Activated CD8-positive, alpha-beta T cell treated with anti-CD3 and anti-CD28 coated beads for 36 hours (primary cell): ENCODE results near the gene EMD. TPM values are rescaled to one million over a fixed set of nuclear protein-coding genes. Genes with fewer than 3 reads are reported as not detected.

ENCODE experiments used
- ATAC-seq: fragments of 200-7000 bp; cut with Tn5 transposase; one replicate; pipeline ENCODE4 v1.10.0; 2021; ENCODE audit warnings: mild to moderate bottlenecking, moderate library complexity
- CTCF ChIA-PET: fragments of 350-600 bp; sonication (Branson Sonifier 250); formaldehyde crosslinking; loops from one replicate; lab custom pipeline; 2021; ENCODE audit warnings: antibody characterized with exemption; lab: Charles Lee
- POLR2A ChIA-PET: fragments of 350-600 bp; sonication (Branson Sonifier 250); formaldehyde crosslinking; loops from one replicate; lab custom pipeline; 2021; ENCODE audit warnings: antibody characterized with exemption; lab: Charles Lee
- DNase-seq: peaks from one replicate; pipeline ENCODE4 v3.0.0-alpha.2; 2020
- H3K27ac Mint-ChIP-seq: one replicate; pipeline ENCODE4 v1.8.0; 2021; ENCODE audit warnings: mild to moderate bottlenecking, mixed read lengths
- H3K27me3 Mint-ChIP-seq: one replicate; pipeline ENCODE4 v1.8.0; 2021; ENCODE audit warnings: mixed read lengths
- H3K36me3 Mint-ChIP-seq: one replicate; pipeline ENCODE4 v1.8.0; 2021; ENCODE audit warnings: low read depth, mixed read lengths
- H3K4me1 Mint-ChIP-seq: one replicate; pipeline ENCODE4 v1.8.0; 2021; ENCODE audit warnings: low read depth, mixed read lengths
- H3K4me3 Mint-ChIP-seq: one replicate; pipeline ENCODE4 v1.8.0; 2021; ENCODE audit warnings: mild to moderate bottlenecking, moderate library complexity, mixed read lengths
- H3K9me3 Mint-ChIP-seq: one replicate; pipeline ENCODE4 v1.8.0; 2021; ENCODE audit warnings: mixed read lengths
- intact Hi-C: fragments of 100-400 bp; cut with micrococcal nuclease; formaldehyde crosslinking; loops from one replicate; pipeline ENCODE4 v1.10.0; 2022
- total RNA-seq, 2 experiments: library from RNA; stranded (reverse); gene quantifications; one replicate each; pipeline ENCODE4 v1.2.3, GENCODE V29; 2021
- TF ChIP-seq, protein P1 (sequence below): fragments of 200-600 bp; IDR thresholded peaks from one replicate; pipeline ENCODE4 v1.8.0; 2022; ENCODE audit warnings: antibody characterized with exemption, mild to moderate bottlenecking

The EMD gene
- total RNA-seq, 2 experiments from 2014 or later = 92.4 to 96.6 TPM

DNA sequence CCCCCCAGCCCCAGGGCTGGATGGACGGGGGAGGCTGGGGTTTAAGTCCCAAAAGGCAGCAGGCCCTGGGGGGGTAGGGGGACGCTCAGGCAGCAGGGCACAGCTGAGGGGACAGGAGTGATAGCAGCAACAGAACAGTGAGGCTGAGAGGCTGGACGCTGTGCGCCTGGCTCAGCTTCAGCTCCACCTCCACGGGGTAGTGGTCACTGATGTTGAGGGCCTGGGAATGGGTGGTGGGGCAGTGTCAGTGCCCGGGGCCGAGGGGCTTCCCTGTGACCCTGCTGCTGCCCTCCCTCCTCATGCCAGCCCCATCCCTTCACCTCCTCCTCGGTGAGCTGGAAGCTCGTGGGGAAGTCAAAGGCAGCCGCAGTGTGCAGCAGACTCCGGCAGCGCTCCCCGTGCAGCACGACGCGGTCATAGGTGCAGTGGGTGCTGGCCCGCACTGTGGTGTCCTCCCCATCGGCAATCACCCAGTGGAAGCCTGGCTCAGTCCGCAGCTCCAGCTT lies 23.6 kb downstream of the EMD start:
- TF ChIP-seq, protein P1, sequence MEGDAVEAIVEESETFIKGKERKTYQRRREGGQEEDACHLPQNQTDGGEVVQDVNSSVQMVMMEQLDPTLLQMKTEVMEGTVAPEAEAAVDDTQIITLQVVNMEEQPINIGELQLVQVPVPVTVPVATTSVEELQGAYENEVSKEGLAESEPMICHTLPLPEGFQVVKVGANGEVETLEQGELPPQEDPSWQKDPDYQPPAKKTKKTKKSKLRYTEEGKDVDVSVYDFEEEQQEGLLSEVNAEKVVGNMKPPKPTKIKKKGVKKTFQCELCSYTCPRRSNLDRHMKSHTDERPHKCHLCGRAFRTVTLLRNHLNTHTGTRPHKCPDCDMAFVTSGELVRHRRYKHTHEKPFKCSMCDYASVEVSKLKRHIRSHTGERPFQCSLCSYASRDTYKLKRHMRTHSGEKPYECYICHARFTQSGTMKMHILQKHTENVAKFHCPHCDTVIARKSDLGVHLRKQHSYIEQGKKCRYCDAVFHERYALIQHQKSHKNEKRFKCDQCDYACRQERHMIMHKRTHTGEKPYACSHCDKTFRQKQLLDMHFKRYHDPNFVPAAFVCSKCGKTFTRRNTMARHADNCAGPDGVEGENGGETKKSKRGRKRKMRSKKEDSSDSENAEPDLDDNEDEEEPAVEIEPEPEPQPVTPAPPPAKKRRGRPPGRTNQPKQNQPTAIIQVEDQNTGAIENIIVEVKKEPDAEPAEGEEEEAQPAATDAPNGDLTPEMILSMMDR = no peak

DNA sequence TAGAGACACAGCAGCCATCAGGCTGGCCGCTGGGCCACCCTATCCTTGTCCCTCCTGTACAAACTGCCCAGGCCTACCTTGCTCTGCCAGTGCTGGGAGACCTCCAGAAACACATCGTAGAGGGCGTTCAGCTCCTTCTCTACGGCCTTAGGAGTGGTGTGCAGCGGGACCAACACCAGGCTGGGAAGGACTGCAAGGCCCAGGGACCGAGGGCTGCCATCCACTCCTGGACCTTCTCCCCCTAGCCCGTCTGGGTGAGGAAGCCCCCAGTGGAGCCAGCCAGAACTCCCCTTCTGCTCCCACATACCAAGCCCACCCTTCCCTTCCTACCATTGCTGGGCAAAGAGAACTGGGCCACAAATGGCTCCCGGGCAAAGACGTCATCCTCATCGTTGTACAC lies 24.1 kb downstream of the EMD start:
- H3K4me1 Mint-ChIP-seq = peaks cover 2% of the 10 kb centered on the region
- H3K4me3 Mint-ChIP-seq = no peak overlapping the region
- no peaks in the 10 kb centered on the region for H3K27me3 Mint-ChIP-seq
- POLR2A ChIA-PET = no interaction called here
- no peak for DNase-seq
- no peaks in the 10 kb centered on the region for H3K9me3 Mint-ChIP-seq
- intact Hi-C loops = no loop called here
- CTCF ChIA-PET = no interaction called here
- H3K27ac Mint-ChIP-seq = no peak overlapping the region
- TF ChIP-seq, protein P1 = no peak
- no peak for ATAC-seq
- peaks cover 28% of the 10 kb centered on the region for H3K36me3 Mint-ChIP-seq

More for the DNA sequence above, 23.6 kb downstream of the EMD start:
- Mint-ChIP-seq H3K4me3 (no peak overlapping the region), H3K27ac (peak overlapping the region; percentile 63), H3K9me3 (no peaks in the 10 kb centered on the region), H3K36me3 (peaks cover 30% of the 10 kb centered on the region), H3K27me3 (no peaks in the 10 kb centered on the region), H3K4me1 (peaks cover 2% of the 10 kb centered on the region)
- ATAC-seq (no peak), DNase-seq (no peak)
- ChIA-PET POLR2A (interaction anchor here (1.0 to 6.2 kb wide), 2 partner anchors 7 to 12 kb away, joined by 3 to 97 read pairs; partner anchors contain the start of genes DNASE1L1 and TAFAZZIN), CTCF (interaction anchor here (0.8 kb wide), 1 partner anchor 8 kb away, joined by 3 read pairs; no protein-coding TSS in a partner anchor)
- intact Hi-C loops = no loop called here

- H3K4me3 Mint-ChIP-seq = no peak overlapping the region
- CTCF ChIA-PET = no interaction called here
- POLR2A ChIA-PET = no interaction called here
- TF ChIP-seq, protein P1 = no peak
- H3K27me3 Mint-ChIP-seq = no peaks in the 10 kb centered on the region
- intact Hi-C loops = no loop called here
- H3K36me3 Mint-ChIP-seq = peaks cover 22% of the 10 kb centered on the region
- DNase-seq (no peak), ATAC-seq (no peak)
- H3K4me1 Mint-ChIP-seq = peaks cover 2% of the 10 kb centered on the region
- H3K27ac Mint-ChIP-seq = no peak overlapping the region
- H3K9me3 Mint-ChIP-seq = no peaks in the 10 kb centered on the region
Observed at GRCh38 chrX:154403858-154404257, 24.8 kb downstream of the EMD start.

DNA sequence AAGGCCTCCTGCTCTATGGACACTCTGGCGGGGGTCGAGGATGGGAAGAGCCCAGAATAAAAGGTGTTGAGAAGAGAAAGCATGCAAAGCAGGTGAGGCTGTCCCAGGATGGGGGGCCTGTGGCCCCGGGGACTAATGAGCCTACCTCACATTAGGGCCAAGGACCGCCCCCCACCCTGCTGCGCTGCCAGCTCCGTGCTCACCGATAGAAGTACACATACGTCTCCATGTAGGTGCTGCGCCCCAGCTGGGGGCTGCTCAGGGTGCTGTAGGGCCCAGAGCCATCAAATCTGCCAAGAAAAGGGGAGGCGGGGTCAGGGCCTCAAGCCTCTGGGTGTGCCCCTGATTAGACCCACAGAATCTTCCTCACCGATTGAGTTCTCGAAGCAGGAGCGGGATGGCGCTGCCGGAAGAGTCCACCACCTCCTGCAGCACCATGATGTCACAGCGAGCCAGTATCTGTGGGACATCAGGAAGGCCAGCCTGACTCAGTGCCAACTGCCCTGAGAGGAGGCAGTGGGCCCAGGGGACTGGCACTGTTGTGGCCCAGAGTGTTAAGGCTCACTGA lies 25.6 kb downstream of the EMD start:
- no peaks in the 10 kb centered on the region for H3K9me3 Mint-ChIP-seq
- H3K4me1 Mint-ChIP-seq = peaks cover 4% of the 10 kb centered on the region
- CTCF ChIA-PET = no interaction called here
- TF ChIP-seq, protein P1 = no peak
- POLR2A ChIA-PET = no interaction called here
- ATAC-seq (no peak), DNase-seq (no peak)
- intact Hi-C loops = no loop called here
- H3K27ac Mint-ChIP-seq = no peak overlapping the region
- peaks cover 13% of the 10 kb centered on the region for H3K36me3 Mint-ChIP-seq
- no peaks in the 10 kb centered on the region for H3K27me3 Mint-ChIP-seq
- H3K4me3 Mint-ChIP-seq = no peak overlapping the region

- Mint-ChIP-seq H3K4me3 (no peak overlapping the region), H3K4me1 (peaks cover 10% of the 10 kb centered on the region), H3K36me3 (peaks cover 6% of the 10 kb centered on the region), H3K27ac (peak overlapping the region; percentile 40), H3K27me3 (no peaks in the 10 kb centered on the region), H3K9me3 (no peaks in the 10 kb centered on the region)
- no peak for DNase-seq
- TF ChIP-seq, protein P1 = no peak
- ChIA-PET CTCF (no interaction called here), POLR2A (interaction anchor here (1.2 to 7.6 kb wide), 2 partner anchors 9 to 134 kb away, joined by 4 to 97 read pairs; partner anchors contain the start of gene RPL10)
- ATAC-seq = no peak
- intact Hi-C loops = no loop called here
Observed at GRCh38 chrX:154408659-154409221, 29.6 kb downstream of the EMD start.
